ENCODE data around the gene SSUH2.
A peak's percentile ranks its signal among the peaks of the same experiment; 100 is the strongest.
"Not testable (repeated sequence)": the region's sequence is repeated elsewhere in the genome, so short reads cannot be mapped to it uniquely, and the experiment has no call there.

The SSUH2 gene

GRCh38 chr3:8608041-8608790 is 36.4 kb downstream of the SSUH2 start:
- no peak for DNase-seq

DNA sequence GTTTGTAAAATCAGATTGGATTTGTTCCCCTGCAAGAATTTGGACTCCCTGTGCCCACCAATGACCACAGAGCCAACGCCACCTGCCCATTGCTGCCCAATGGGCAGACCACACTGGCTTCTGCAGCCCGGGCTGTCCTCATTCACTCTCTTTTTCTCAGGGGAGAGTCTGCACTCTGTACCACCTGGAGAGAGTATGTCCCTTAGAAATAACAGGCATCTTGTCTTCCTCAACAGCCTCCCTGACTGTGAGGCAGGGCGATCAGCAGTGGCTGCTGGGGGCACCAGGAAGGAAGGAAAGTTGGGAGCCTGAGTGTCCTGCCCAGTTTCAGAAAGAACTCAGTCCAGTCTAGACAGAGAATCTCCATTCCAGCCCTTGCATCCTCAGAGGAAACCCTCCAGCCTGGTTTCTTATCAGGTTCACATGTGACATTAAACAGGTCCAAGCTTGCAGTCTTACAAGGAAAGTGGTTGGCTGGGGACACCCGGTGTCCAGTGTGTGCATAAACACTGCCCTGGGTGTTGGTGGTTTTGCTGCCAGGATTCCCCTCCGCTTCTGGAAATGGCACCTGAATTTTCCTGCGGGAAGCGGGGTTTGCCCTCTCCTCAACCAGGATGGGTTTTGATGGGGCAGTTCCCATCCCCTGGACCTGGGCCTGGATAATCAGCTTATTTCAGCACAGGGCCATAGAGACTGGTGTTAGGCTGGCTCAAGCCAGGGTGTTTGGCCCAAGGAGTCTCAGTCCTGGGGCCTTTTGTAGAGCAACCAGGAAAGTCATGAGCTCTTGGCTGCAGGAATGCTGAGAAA is 37.2 kb downstream of the SSUH2 start:
- DNase-seq: peak; percentile 21

DNA sequence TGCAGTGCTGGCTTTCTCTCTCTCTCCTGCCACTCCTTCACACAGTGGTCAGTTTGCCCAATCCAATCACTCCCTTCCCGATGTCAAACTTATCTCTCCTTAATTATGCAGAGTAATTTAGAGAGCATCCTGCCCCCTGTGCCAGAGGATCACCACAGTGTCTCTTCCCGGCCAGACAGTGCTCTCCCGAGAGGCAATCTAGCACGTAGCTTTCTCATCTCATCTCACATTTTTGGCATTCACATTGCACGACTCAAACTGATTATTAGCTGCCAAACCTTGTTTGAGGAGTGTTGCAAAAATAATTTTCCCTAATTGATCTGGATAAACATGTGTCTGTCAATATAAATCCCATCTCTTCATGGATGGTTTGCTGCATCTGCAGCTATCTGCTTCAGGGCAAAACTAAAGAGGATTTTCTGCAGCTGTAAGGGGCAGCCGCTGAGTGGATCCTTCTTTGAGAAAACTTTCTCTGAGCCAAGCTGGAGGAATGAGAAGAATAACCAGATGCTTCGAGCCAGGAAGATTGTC is 37.8 kb downstream of the SSUH2 start:
- DNase-seq: no peak

- DNase-seq: no peak
Observed at GRCh38 chr3:8604988-8605387, 39.6 kb downstream of the SSUH2 start.

DNA sequence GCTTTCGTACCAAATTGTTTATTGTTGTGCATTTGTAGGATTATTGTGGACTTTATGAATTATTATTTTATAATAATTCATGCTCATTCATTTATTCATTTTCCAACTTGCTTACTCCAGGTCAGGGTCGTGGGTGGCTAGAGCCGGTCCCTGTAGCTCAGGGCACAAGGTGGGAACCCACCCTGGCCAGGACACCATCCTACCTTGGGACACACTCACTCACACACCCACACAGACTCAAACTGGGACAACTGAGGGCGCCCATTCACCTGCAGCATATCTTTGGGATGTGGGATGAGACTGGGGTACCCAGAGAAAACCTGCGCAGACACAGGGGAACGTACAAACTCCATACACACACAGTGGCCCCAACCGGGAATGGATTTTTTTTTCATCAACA is 40.6 kb downstream of the SSUH2 start:
- no peak for DNase-seq

- DNase-seq: peak; percentile 1
Observed at GRCh38 chr3:8603115-8603710, 41.4 kb downstream of the SSUH2 start.

GRCh38 chr3:8600457-8600856 is 44.1 kb downstream of the SSUH2 start:
- no peak for DNase-seq

DNA sequence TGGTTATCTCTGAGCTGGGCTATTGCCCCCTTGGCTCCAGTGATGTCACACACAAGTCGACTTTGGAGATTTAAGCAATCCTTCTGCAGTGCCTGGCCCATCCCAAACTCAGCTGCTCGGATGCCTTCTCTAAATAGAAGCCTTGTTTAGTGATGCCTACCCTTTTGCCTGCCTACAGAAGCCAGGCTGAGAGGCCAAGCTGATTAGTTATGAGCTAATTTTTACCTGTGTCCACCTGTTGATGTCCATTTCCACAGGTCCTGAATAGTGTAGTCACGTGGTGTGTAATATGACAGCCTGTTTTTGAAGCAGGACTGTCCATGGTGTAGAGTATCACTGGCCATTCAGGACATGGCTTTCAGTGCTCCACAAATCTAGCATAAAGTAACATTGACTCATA is 45.5 kb downstream of the SSUH2 start:
- DNase-seq: no peak

GRCh38 chr3:8597219-8597853 is 47.3 kb downstream of the SSUH2 start:
- DNase-seq: no peak

DNA sequence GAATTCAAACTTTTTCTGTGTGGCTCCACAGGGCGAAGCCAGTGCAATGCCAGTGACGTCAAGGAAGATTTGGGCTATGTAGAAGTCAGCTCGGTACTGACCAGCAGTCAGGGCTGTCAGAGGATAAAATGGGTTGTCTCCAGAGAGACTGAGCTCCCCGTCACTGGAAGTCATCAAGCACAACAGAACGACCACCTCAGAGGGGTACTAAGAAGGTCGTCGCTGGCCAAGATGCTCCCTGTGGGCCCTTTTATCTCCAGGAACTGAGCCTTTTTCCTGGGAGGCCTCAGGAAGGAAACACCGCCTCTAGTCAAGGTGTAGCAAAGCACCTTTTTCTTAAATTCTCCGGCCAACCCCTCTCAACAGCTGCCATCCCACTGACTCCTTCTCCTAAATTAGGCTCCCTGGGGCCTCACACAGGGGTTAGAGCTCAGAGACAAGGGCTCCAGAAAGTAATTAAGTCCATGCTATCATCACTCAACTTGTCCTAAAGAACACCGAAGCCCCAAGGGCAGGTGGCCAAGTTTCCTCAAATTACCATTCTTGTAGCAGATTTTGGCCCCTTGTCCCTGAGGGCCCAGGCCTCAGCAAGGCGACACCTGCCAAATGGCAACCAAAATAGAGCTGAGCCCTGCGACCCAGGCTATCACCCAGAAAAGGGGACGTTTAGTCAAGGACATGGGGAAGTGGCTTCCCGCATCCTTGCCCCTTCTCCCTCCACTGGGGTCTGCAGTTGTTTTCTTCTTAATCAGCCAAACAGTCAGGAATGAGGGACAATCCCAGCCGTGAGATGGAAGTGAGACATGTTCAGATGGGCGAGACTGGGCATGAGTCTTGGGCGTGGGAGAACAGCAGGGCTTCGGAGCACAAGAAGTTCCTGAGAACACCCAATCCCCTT is 48.0 kb downstream of the SSUH2 start:
- DNase-seq: no peak

DNA sequence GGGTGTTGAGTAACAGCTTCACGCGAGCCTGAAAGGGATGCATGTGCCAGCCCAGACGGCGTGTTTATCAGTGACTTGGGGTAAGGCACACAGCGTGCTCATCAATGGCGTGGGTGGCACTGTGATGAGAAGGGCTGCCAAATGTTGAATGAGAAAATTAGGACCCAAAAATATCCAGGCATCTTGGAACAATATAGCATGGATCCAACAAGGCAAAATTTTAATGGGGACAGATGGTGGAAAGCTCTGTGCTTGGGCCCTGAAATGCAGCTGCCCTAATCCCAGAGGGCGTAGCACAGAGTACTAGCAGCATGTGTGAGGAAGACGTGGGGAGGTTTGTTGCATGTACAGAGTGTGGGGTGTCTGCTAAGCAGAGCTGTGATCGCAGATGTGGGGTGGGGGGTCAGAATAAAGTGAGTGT is 48.9 kb downstream of the SSUH2 start:
- no peak for DNase-seq

DNA sequence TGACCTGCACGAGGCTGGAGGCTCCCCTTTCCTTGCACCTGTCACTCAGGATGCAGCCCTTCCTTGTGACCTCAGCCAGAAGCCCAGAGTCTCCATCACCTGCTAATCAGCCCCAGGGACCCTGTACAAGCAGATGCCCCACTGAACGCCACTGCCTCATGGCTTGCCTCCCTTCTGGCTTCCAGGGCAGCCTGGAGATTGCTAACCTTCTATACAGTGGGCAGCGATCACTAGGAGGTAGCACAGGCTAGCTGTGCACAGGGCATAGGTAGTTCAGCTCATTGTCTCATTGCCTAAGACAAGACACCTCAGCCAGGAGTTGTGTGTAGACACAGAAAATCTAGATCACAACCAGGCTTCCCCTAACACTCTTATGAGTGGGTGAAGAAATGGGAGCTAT is 49.3 kb downstream of the SSUH2 start:
- no peak for DNase-seq

- no peak for DNase-seq
Observed at GRCh38 chr3:8593021-8593827, 51.4 kb downstream of the SSUH2 start.

DNA sequence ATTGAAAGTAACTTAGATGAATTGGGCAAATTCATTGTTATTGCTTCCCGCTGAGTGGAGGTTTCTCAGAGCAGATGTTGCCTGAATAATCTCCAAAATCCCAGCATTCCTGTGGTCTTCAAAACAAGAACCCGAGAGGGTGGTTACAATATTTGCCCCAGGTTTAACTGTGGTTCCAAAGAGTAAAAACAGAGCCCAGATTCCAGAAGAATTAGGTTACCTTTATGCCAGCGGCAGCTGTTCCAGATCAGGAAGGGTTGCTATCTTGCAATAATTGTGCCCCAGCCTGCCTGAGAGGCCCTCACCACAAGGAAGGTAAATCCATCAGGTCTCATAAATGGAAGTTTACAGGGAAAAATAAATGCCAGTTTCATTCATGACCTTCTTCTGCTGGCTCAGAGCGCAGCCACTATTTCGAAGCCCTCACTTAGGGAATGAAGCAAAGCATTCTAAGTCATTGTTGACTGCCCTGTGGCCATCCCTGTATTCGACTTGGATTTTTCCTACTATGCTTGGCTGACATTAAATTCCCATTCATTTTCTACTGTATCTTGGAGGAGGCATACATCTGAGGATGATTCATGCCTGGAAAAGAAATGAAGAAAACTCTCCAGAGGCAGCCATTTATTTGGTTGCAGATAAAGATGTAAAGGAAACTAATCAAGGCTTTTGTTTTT is 54.6 kb downstream of the SSUH2 start:
- DNase-seq: no peak

DNA sequence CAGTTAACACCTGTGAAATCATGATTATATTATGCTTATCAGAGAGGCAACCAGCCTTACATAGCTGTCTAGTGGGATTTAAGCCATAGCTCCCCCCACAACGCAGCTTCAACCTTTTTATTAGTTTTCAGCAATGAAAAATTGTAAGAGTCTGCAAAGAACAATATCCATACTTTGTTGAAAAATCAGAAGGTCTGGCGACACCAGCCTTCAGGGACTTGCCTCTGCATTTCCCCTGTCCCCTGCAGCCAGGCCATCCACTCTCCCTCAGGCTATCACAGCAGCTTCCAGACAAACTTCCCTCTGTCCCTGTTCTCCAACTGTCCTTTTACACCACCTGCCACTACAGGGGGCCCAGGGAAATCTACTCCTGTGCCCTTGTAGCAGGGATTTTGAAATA is 59.9 kb downstream of the SSUH2 start:
- no peak for DNase-seq

DNA sequence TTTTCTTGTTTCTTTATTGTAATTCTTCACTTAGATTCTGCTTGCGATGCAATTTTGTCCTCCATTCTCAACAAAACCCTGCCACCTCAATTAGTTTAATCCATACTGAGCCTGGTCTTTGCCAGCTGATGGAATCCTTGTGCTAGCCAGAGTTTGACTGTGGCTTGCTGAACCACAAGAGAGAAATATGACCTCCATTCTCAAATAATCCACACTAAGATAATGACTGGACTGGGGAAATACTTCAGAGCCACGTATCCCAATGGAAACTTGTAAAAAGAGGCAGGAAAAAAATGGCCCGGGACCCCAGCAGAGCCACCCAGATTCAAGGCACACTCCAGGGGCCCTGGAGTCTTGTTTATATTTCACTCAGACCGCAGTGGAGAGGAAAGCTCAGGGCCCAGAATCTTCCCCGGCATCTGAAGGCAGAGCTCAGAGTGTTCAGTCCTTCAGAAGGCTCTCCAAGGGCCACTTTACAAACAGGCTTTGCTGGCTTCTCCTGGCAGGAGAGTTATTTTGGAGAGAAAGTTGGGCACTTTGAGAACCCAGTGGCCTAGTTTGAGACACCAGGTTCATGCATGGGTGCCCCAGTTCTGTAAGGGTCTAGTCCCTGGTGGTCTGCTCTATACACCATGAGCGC is 62.7 kb downstream of the SSUH2 start:
- no peak for DNase-seq

GRCh38 chr3:8581373-8581772 is 63.2 kb downstream of the SSUH2 start:
- no peak for DNase-seq

DNA sequence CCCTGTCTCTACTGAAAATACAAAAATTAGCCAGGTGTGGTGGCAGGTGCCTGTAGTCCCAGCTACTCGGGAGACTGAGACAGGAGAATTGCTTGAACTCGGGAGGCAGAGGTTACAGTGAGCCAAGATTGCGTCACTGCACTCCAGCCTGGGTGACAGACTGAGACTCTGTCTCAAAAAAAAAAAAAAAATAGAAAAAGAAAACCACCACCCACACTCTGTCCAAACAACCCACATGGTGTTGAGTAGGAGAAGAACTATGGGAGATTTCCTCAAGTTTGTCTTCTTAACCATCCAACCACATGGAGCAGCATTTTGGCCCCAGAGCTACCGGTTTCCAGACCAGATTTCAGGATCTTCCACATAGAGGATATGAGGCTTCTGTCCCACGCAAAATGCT is 64.2 kb downstream of the SSUH2 start:
- not testable (repeated sequence) for DNase-seq

GRCh38 chr3:8579943-8580342 is 64.7 kb downstream of the SSUH2 start:
- no peak for DNase-seq

DNA sequence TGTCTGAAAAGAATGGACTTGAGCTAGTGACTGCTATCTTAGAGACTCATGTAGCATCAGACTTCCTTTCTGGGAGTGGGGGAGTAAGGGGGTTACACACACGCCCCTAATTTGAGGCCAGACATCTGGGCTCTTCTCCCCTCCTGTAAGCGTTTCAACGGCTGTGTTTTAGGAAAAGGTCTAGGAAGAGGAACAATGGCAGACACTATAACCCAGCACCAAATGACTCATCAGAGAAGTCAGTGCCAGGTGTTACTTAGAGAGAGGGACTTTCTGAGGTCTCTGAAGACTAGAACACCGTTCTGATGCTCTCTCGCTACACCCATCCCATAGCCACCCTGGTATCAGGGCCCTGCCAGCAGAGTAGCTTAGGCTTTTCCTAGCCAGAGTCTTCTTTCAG is 65.5 kb downstream of the SSUH2 start:
- no peak for DNase-seq
